Measurements from ENCODE around the gene LAMA3. TPM values are rescaled to one million over a fixed set of nuclear protein-coding genes. Genes with fewer than 3 reads are reported as not detected.

Gene LAMA3
- total RNA-seq, 2 donors from 2014 or later: 0.58 to 1.3 TPM

- no peak for DNase-seq
- TF ChIP-seq CTCF (conservative IDR thresholded peaks at IDR 0.05): no peak
- Histone ChIP-seq H3K9ac (ENCODE audit: extremely low read depth, low read length, poor library complexity, severe bottlenecking) (no peak overlapping the region), H3K4me1 (ENCODE audit: control insufficient read depth, insufficient read depth, low read length) (peaks cover 8% of the 10 kb centered on the region), H3K9me3 (ENCODE audit: control insufficient read depth, low read length) (no peaks in the 10 kb centered on the region), H3K4me3 (ENCODE audit: low read length) (no peak overlapping the region), H3K27me3 (ENCODE audit: control insufficient read depth, insufficient read depth, low read length, poor library complexity, severe bottlenecking) (no peaks in the 10 kb centered on the region), H3K36me3 (ENCODE audit: control insufficient read depth, insufficient read depth, low read length) (no peaks in the 10 kb centered on the region), H3K27ac (ENCODE audit: low read depth, low read length) (no peak overlapping the region)
- H3K27me3 Mint-ChIP-seq (ENCODE audit: insufficient read depth): no peaks in the 10 kb centered on the region
- no peak overlapping the region for H3K4me3 Mint-ChIP-seq
- H3K9me3 Mint-ChIP-seq: no peaks in the 10 kb centered on the region
- no peak overlapping the region for H3K27ac Mint-ChIP-seq
- H3K4me1 Mint-ChIP-seq: peaks cover 18% of the 10 kb centered on the region
- 48 to 80% methylated on average over 1 to 2 of the region's 2 CpGs for WGBS, 2 experiments (ENCODE audit: insufficient coverage in 1 of 2, insufficient read length in 1 of 2)
- H3K36me3 Mint-ChIP-seq (ENCODE audit: low read depth): no peaks in the 10 kb centered on the region
Measured at GRCh38 chr18:23910032-23910431, 220.8 kb downstream of the LAMA3 start.

GRCh38 chr18:23912356-23912755, 223.1 kb downstream of the LAMA3 start:
- Mint-ChIP-seq H3K4me3 (no peak overlapping the region), H3K4me1 (peaks cover 19% of the 10 kb centered on the region), H3K27ac (no peak overlapping the region), H3K9me3 (no peaks in the 10 kb centered on the region), H3K36me3 (ENCODE audit: low read depth) (no peaks in the 10 kb centered on the region), H3K27me3 (ENCODE audit: insufficient read depth) (no peaks in the 10 kb centered on the region)
- Histone ChIP-seq H3K27ac (ENCODE audit: low read depth, low read length) (no peak overlapping the region), H3K4me3 (ENCODE audit: low read length) (peak overlapping the region; percentile 20), H3K9me3 (ENCODE audit: control insufficient read depth, low read length) (no peaks in the 10 kb centered on the region), H3K27me3 (ENCODE audit: control insufficient read depth, insufficient read depth, low read length, poor library complexity, severe bottlenecking) (no peaks in the 10 kb centered on the region), H3K4me1 (ENCODE audit: control insufficient read depth, insufficient read depth, low read length) (peaks cover 8% of the 10 kb centered on the region), H3K36me3 (ENCODE audit: control insufficient read depth, insufficient read depth, low read length) (no peaks in the 10 kb centered on the region), H3K9ac (ENCODE audit: extremely low read depth, low read length, poor library complexity, severe bottlenecking) (no peak overlapping the region)
- 80 to 89% methylated on average over 2 to 3 of the region's 3 CpGs for WGBS, 2 experiments (ENCODE audit: insufficient coverage in 1 of 2, insufficient read length in 1 of 2)
- no peak for TF ChIP-seq CTCF (conservative IDR thresholded peaks at IDR 0.05)
- no peak for DNase-seq

- Mint-ChIP-seq H3K4me3 (no peak overlapping the region), H3K4me1 (peaks cover 44% of the 10 kb centered on the region), H3K27ac (no peak overlapping the region), H3K36me3 (ENCODE audit: low read depth) (no peaks in the 10 kb centered on the region), H3K9me3 (no peaks in the 10 kb centered on the region), H3K27me3 (ENCODE audit: insufficient read depth) (no peaks in the 10 kb centered on the region)
- 93% methylated on average over 4 of the region's 4 CpGs; no CpG with 5 or more reads in 1 of the 2 experiments for WGBS, 2 experiments (ENCODE audit: insufficient coverage in 1 of 2, insufficient read length in 1 of 2)
- H3K27ac ChIP-seq (ENCODE audit: low read depth, low read length): no peak overlapping the region
- no peaks in the 10 kb centered on the region for H3K36me3 ChIP-seq (ENCODE audit: control insufficient read depth, insufficient read depth, low read length)
- no peak overlapping the region for H3K4me3 ChIP-seq (ENCODE audit: low read length)
- no peaks in the 10 kb centered on the region for H3K27me3 ChIP-seq (ENCODE audit: control insufficient read depth, insufficient read depth, low read length, poor library complexity, severe bottlenecking)
- DNase-seq: no peak
- H3K9me3 ChIP-seq (ENCODE audit: control insufficient read depth, low read length): no peaks in the 10 kb centered on the region
- H3K4me1 ChIP-seq (ENCODE audit: control insufficient read depth, insufficient read depth, low read length): peaks cover 13% of the 10 kb centered on the region
- TF ChIP-seq CTCF (conservative IDR thresholded peaks at IDR 0.05): no peak
- no peak overlapping the region for H3K9ac ChIP-seq (ENCODE audit: extremely low read depth, low read length, poor library complexity, severe bottlenecking)
Measured at GRCh38 chr18:23916338-23916737, 227.1 kb downstream of the LAMA3 start.

Measured in endodermal cell (in vitro differentiated cells).